ENCODE measurements around the gene SEMA7A.
A peak's percentile ranks its signal among the peaks of the same experiment; 100 is the strongest.

The SEMA7A gene

GRCh38 chr15:74451322-74451721 is 17.6 kb upstream of the SEMA7A start:
- DNase-seq, result no peak

DNA sequence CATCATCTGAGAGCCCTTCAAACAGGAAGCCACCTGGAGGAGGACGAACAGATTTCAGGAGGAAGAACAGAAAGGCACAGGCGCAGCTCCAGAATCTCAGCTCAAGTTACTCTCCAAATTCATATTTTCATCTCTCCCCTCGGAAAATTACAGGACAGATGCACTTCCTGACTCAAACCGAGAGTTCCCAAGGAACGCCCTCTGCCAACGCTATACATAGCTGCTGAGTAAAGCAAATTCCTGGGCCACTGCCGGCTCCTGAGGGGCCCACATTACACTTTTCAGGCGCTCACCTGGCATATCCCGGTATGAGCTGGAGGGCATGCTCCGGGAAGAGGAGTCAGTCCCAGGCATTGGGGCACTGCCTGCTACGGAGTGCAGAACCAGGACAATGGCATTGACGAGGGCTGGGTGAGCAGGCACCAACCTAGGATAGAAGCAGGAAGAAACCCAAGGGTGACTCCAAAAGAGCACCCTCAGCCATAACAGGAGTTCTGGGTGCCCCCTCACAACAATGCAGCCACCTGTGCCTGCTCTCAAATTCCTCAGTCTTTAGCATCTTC is 16.0 kb upstream of the SEMA7A start:
- DNase-seq, result no peak

- DNase-seq, result no peak
Measured at GRCh38 chr15:74449095-74449494, 15.3 kb upstream of the SEMA7A start.

DNA sequence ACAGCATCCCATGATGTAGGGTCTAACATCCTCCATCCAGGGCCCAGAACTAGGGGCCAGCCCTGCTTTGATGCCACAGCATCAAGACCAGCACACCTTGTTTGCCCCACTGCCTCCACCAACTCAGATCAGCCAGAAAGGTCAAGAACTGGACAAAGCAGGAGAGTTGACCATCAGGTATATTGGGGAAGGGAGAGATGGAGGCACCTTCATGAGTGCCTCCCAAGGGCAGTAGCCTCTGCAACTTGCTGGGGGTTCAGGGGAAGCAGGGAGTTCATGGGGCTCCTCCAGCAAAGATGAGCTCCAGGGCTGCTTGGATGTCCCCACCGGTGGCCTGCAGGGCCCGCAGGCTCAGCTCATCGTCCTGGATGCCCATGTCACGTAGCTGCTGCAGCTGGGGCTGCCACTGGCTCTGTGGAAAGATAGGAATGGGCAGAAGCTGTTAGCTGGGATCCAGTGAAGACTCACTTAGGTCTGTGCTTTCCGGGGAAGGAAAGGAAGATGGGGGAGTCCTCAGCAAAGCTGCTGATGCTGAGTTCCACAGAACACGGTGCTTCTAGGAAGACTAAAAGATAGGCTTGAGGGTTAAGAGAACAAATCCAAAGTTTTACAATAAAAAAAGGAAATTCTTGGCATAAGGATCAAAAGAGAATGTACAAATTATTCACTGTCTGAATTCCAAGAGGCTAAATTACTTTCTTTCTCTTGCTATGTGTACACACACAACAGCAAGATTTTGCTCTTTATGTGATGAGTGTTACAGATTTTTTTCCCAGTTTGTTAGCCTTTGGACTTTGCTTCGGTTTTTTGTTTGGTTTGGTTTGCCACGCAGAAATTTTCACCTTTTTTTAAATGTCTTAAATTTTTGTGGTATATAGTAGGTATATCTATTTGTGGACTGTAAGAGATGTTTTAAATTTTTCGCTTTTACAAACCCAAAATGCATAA is 12.3 kb upstream of the SEMA7A start:
- no peak for DNase-seq

GRCh38 chr15:74444106-74445062 is 10.6 kb upstream of the SEMA7A start:
- no peak for DNase-seq

GRCh38 chr15:74443100-74443909 is 9.5 kb upstream of the SEMA7A start:
- no peak for DNase-seq

- DNase-seq, result no peak
Measured at GRCh38 chr15:74442604-74443003, 8.8 kb upstream of the SEMA7A start.

- no peak for DNase-seq
Measured at GRCh38 chr15:74442063-74442462, 8.3 kb upstream of the SEMA7A start.

DNA sequence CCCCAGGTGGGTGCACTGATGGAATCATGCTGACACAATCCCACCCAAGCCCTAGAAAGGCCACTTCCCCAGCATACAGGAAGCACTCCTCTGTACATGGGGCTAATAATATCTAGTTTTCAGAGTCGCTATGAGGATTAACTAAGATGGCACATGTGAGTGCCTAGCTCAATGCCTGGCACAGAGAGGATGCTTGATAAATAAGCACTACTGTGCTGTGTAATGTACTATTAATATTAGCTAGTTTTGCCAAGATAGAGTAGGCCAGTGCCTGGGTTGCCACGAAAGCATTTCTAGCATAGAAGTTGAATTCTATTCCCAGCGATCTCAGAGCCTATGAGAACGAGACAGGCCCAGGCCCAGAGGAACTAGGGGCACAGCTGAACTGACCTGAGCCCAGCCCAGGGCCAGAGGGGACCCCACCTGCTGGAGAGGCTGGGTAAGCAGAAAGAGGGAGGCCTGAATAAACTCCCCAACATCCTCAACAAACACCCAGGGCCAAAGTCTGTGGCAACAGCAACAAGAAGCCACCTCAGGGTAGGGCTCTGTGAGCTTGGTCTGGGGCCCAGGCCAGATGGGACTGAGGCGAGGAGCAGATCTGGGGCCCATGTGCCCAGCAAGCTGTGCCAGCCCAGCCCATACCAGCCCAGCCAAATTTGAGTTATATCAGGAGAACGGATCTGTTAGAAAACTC is 7.6 kb upstream of the SEMA7A start:
- no peak for DNase-seq

- peak; percentile 14 for DNase-seq
Measured at GRCh38 chr15:74438721-74439316, 5.1 kb upstream of the SEMA7A start.

DNA sequence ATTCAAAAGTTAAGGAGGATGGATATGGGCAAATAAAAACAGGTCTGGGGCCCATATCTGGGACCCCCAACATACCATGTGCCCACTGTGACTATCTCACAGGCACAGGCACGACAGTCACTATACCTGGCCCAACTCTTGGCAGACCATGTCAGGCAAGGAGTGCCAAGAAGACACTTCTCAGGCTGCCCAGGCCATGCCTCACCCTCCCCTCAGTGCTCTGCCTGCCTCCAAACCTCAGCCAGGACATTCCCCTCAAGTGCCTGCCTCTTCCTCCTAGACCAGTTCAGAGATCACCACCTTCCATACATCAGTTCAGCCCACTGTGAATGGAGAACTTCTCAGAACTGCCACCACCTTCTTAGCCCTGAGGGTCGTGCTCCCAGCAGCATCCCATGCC is 4.4 kb upstream of the SEMA7A start:
- DNase-seq, result no peak

GRCh38 chr15:74434263-74435136 is 742 bp upstream of the SEMA7A start:
- no peak for DNase-seq

DNA sequence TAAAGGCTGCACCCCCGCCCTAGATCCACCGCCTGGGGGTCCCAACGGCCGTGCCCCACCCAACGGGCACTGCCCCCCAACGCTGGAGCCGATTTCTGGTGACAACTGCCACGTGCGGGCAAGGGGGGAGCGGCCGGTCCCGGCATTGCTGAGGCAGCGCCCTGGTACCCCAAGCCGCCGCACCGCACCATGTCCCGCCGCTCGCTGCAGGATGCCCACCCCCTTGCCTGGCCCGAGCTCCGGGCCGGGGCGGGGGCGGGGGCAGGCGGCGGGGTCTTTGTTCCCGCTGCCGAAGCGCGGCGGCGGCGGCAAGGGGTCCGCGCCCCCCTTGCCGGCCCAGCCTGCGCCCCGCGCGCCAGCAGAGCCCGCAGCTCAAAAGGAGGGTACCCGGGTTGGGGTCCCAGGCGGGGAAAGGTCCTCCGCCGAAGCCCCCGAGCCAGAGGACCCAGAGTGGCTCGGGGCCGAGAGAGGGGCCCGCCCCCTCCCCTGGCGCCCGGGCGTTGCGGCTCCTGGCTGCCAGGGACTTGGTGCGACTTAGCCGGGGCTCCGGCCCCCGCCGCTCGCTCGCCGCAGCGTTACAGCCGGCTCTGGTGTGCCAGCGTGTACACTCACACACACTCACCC is 678 bp downstream of the SEMA7A start:
- no peak for DNase-seq

DNA sequence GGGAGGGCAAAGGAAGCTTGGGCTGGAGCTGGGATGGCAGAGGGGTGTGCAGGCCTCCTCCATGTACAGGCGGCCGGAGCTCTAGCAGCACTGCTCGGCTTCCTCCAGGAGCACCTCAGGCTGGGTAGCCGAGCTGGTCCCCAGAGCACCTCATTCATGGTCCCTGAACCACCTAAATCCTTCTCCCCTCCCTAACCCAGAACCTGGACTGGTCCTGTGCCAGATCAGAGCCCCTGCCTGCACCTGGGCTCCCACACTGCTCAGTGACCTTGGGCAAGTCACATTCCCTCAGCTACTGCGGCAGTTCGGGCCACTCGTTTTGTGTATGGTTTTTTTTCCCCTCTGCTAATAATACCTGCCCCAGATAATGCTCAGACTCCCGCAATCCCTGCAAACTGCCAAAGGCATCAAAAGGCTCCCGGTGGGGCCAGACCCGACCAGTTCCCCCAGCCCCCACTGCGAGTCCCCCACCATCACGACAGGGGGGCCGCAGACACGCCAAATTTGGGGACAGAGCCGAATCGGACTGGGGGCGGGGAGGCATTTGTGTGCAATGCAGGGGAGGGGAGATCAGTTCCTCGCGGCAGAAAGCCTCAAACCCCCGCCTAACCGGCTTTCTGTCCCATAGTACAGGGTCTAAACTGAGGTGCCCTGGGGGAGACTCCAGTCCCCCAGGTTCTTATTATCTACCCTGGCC is 1.3 kb downstream of the SEMA7A start:
- no peak for DNase-seq

DNA sequence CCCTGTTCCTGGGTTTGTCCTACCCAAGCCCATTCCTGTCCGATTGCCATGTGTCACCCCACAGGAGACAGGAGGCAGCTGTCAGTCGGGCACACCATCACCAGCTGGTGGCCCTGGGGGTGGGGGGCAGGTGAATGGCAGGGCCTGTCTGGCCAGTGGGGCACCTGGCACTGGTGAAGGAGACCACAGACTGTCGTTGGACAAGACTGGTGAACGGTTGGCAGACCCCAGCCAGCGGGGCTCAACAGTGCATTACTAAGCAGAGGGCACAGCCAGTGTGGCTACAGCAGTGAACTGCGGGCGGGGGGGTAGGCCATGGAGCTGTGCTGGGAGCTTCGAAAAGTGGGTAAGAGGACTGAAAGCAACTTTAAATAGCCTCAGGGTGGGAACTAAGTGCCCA is 2.1 kb downstream of the SEMA7A start:
- no peak for DNase-seq

DNA sequence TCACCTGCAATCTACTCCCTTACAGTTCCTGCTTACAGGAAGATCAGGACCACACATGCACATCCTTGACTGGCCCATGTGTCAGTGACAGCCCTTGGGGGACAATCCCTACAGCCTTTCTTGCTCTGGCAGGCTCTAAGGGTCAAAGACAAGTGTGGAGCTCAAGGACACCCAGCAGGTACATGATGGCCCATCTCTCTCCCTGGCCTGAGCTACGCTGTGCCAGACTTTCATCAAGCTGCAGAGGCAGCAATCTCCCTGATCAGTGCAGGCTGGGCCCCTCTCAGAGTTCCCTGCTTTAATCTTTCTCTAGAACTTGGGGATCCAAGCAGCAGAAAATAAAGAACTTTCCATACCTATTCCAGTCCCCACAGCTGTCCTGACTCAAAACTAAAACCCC is 2.6 kb downstream of the SEMA7A start:
- DNase-seq, result no peak

GRCh38 chr15:74430510-74430951 is 3.2 kb downstream of the SEMA7A start:
- no peak for DNase-seq

GRCh38 chr15:74429781-74430400 is 3.9 kb downstream of the SEMA7A start:
- no peak for DNase-seq

All from NCI-H510A (cell line).